Sigmoid colon (tissue), 7 donors: ENCODE results near the gene WWC2. TPM values are rescaled to one million over a fixed set of nuclear protein-coding genes. Genes with fewer than 3 reads are reported as not detected.
A peak's percentile ranks its signal among the peaks of the same experiment; 100 is the strongest.

Experiments used
- DNase-seq: peaks from one replicate; pipeline ENCODE4 v3.0.0-alpha.2; 2019
- H3K27ac ChIP-seq, 4 donors: fragments of 200-600 bp; sonication (generic); one replicate each; pipeline ENCODE4 v1.5.1; 2016 to 2019; ENCODE audit warnings: mild to moderate bottlenecking in 1 of 4
- H3K27me3 ChIP-seq, 3 donors: fragments of 200-600 bp; sonication (generic); one replicate each; pipeline ENCODE4 v1.5.1; 2019; ENCODE audit warnings: mild to moderate bottlenecking in 1 of 3
- H3K36me3 ChIP-seq, 4 donors: fragments of 200-600 bp; sonication (generic); one replicate each; pipeline ENCODE4 v1.5.1; 2016 to 2019
- H3K4me1 ChIP-seq, 4 donors: fragments of 200-600 bp; sonication (generic); one replicate each; pipeline ENCODE4 v1.5.1; 2017 to 2019
- H3K4me3 ChIP-seq, 4 donors: fragments of 200-600 bp; sonication (generic); one replicate each; pipeline ENCODE4 v1.5.1; 2017 to 2019; ENCODE audit warnings: mild to moderate bottlenecking in 2 of 4, moderate library complexity in 1 of 4
- H3K9me3 ChIP-seq, 4 donors: fragments of 200-600 bp in 3 of 4; sonication (generic) in 3 of 4; one replicate each; pipeline versions ENCODE4 v1.5.1 to v1.6.1; 2013 to 2019
- EP300 ChIP-seq, 4 donors: sonication (generic); formaldehyde crosslinking; IDR thresholded peaks; one replicate each; pipeline ENCODE4 v1.6.1; 2017; ENCODE audit warnings: antibody characterized with exemption in 4 of 4
- POLR2A ChIP-seq, 2 donors: fragments of 450-650 bp; IDR thresholded peaks; one replicate each; pipeline ENCODE4 v1.6.1; 2016; ENCODE audit warnings: antibody characterized with exemption in 2 of 2, mild to moderate bottlenecking in 2 of 2, moderate library complexity in 2 of 2
- POLR2AphosphoS5 ChIP-seq, 4 donors: sonication (generic); formaldehyde crosslinking; IDR thresholded peaks; one replicate each; pipeline ENCODE4 v1.6.1; 2017; ENCODE audit warnings: antibody characterized with exemption in 4 of 4
- WGBS, 2 donors: extraction: QIAGEN DNeasy Blood & Tissue Kit; methylation state at CpG; one replicate each; pipeline ENCODE4 v1.1.7; 2013; 5-methylcytosine and 5-hydroxymethylcytosine counted together
- intact Hi-C: fragments of 100-400 bp; cut with DNase I; formaldehyde crosslinking; loops from one replicate; pipeline ENCODE4 v1.15.1; 2023
- polyA plus RNA-seq, 3 donors: library from polyadenylated mRNA; stranded (reverse); fragments of 200-250 nt; gene quantifications; one replicate each; pipeline ENCODE4 v1.2.3, GENCODE V29; 2013
- total RNA-seq, 4 donors: library from RNA; depleted of rRNA; stranded (reverse); fragments of >200 nt; gene quantifications; one replicate each; pipeline ENCODE4 v1.1.0, GENCODE V29; 2016
- TF ChIP-seq, protein P1 (sequence below), 4 experiments: fragments of 450-650 bp in 3 of 4; fragments of 200-600 bp in 1 of 4; IDR thresholded peaks; one replicate each; pipeline ENCODE4 v1.5.1; 2016 to 2019; ENCODE audit warnings: antibody characterized with exemption in 4 of 4, mild to moderate bottlenecking in 3 of 4, moderate library complexity in 2 of 4
- donor health status: healthy with polysubstance abuse.
- donor health status: Bipolar disorder and iron deficiency.
- donor health status: healthy.

Gene WWC2
- total and polyA plus RNA-seq, 7 donors, result 1.2 to 53.5 (median 27.0) TPM

DNA sequence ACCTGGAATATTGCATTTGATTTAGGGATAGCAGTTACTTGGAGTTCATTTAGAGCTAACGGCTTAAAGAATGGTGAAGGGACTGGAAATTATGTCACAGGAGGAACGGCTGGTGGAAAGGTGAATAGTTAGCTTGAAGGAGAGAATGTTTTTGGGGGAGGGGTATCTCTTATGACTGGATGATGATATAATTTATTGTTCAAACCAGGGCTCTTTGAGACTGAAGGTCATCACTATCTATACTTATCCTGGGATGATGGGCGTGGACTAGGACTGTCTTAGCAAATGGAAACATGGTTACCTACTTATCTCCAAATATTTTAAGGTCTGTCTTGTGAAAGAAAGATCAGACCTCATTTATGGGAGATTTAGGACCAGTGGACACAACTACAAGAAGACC lies 30.1 kb downstream of the WWC2 start:
- no peak for DNase-seq
- H3K9me3 ChIP-seq, result no peaks in the 10 kb centered on the region
- intact Hi-C loops, result no loop called here
- H3K4me1 ChIP-seq, result peaks cover 0 to 66% (median 41%) of the 10 kb centered on the region in 4 donors
- H3K36me3 ChIP-seq, result no peaks in the 10 kb centered on the region
- no peaks in the 10 kb centered on the region for H3K27me3 ChIP-seq
- 89 to 92% methylated on average over 3 of the region's 3 CpGs for WGBS, 2 donors
- peak overlapping the region in 2 of 4 donors; percentile 68 to 70 for H3K27ac ChIP-seq
- H3K4me3 ChIP-seq, result no peak overlapping the region
- TF ChIP-seq POLR2AphosphoS5 (IDR thresholded peaks at IDR 0.05) (no peak), POLR2A (IDR thresholded peaks at IDR 0.05) (no peak), EP300 (IDR thresholded peaks at IDR 0.05) (no peak)
- TF ChIP-seq, protein P1, sequence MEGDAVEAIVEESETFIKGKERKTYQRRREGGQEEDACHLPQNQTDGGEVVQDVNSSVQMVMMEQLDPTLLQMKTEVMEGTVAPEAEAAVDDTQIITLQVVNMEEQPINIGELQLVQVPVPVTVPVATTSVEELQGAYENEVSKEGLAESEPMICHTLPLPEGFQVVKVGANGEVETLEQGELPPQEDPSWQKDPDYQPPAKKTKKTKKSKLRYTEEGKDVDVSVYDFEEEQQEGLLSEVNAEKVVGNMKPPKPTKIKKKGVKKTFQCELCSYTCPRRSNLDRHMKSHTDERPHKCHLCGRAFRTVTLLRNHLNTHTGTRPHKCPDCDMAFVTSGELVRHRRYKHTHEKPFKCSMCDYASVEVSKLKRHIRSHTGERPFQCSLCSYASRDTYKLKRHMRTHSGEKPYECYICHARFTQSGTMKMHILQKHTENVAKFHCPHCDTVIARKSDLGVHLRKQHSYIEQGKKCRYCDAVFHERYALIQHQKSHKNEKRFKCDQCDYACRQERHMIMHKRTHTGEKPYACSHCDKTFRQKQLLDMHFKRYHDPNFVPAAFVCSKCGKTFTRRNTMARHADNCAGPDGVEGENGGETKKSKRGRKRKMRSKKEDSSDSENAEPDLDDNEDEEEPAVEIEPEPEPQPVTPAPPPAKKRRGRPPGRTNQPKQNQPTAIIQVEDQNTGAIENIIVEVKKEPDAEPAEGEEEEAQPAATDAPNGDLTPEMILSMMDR (IDR thresholded peaks at IDR 0.05), result no peak

DNA sequence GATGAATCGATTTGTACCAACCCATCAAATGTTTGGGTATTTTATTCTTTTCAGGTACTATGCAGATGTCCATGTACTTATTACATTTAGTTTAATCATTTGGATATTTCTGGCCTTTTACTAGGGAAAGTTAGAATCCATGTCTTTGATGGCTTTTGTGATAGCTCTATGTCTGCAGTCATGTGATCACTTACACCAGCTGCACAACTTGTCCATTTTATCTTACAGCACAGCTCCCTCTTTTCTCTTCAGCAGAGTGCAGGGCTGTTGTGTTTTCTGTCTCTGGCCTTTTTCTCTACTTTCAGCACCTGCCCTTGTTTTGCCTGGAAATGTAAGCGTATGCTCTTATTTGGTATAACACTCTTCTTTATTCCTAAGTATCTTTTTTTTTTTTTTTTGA lies 30.6 kb downstream of the WWC2 start:
- TF ChIP-seq, protein P1 (IDR thresholded peaks at IDR 0.05), result no peak
- TF ChIP-seq POLR2AphosphoS5 (IDR thresholded peaks at IDR 0.05) (no peak), EP300 (IDR thresholded peaks at IDR 0.05) (no peak), POLR2A (IDR thresholded peaks at IDR 0.05) (no peak)
- DNase-seq, result no peak
- Histone ChIP-seq H3K4me1 (peaks cover 0 to 61% (median 39%) of the 10 kb centered on the region in 4 donors), H3K4me3 (no peak overlapping the region), H3K27ac (peak overlapping the region in 3 of 4 donors; percentile 51 to 70 (median 68)), H3K9me3 (no peaks in the 10 kb centered on the region), H3K27me3 (no peaks in the 10 kb centered on the region), H3K36me3 (no peaks in the 10 kb centered on the region)
- WGBS, 2 donors, result 94 to 95% methylated on average over 2 of the region's 2 CpGs
- intact Hi-C loops, result no loop called here

DNA sequence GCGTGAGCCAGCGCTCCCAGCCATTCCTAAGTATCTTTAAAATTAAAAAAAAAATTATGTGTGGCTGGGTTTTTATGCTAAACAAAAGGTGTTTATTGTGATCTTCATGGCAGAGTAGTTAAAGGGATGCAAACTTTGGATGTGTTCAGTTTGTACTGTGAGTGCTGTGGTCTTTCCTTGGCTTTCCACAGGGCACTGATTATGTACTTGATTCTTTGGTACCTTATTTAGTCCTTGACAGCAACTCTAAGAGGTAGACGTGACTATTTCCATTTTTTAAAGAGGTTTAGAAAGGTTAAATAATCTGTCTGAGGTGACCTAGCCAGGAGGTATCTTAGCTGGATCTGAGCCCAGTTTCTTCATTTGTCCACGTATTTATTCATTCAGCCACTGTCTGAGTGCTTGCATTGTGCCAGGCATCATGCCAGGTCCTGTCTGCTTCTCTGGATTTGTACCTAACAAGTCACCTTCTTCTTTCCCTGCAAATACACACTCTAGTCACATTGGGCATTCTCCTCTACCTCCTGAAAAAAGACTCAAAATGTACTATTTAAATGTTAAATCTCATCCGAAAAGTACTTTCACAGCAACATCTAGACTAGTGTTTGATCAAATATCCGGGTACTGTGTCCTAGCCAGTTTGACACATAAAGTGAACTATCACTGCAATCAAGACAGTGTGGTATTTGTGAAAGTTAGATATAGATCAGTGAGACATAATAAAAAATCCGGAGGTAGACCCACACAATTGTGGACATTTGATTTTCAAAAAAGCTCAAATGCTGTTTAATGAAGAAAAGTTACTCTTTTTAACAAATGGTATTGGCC lies 31.5 kb downstream of the WWC2 start:
- H3K4me1 ChIP-seq, result peaks cover 0 to 52% (median 33%) of the 10 kb centered on the region in 4 donors
- no peaks in the 10 kb centered on the region for H3K27me3 ChIP-seq
- no peaks in the 10 kb centered on the region for H3K9me3 ChIP-seq
- no peaks in the 10 kb centered on the region for H3K36me3 ChIP-seq
- WGBS, 2 donors, result 53 to 81% methylated on average over 7 of the region's 7 CpGs
- intact Hi-C loops, result no loop called here
- TF ChIP-seq EP300 (IDR thresholded peaks at IDR 0.05), result no peak
- TF ChIP-seq, protein P1 (IDR thresholded peaks at IDR 0.05), result no peak
- TF ChIP-seq POLR2A (IDR thresholded peaks at IDR 0.05), result no peak
- no peak for TF ChIP-seq POLR2AphosphoS5 (IDR thresholded peaks at IDR 0.05)
- H3K4me3 ChIP-seq, result no peak overlapping the region
- DNase-seq, result peak; percentile 74
- peak overlapping the region in 3 of 4 donors; percentile 51 to 70 (median 68) for H3K27ac ChIP-seq

DNA sequence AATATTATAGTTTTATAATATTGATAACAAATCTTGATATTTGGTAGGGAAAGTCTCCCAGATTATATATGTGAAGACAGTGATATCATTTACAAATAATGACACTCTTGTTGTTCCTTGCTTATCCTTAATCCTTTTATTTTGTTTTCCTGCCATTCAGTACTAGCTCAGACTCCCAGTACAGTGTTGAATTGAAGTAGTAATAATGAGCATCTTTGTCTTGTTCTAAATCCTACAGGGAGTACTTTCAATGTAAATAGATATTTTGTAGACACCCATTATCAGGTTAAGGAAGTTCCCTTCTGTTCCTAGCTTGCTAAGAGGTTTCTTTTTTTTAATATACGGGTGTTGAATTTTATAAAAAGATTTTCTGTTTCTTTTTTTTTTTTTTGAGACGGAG lies 33.0 kb downstream of the WWC2 start:
- H3K4me1 ChIP-seq, result peaks cover 0 to 39% (median 24%) of the 10 kb centered on the region in 4 donors
- TF ChIP-seq EP300 (IDR thresholded peaks at IDR 0.05) (no peak), POLR2AphosphoS5 (IDR thresholded peaks at IDR 0.05) (no peak), POLR2A (IDR thresholded peaks at IDR 0.05) (no peak)
- TF ChIP-seq, protein P1 (IDR thresholded peaks at IDR 0.05), result no peak

More for the DNA sequence above, 33.0 kb downstream of the WWC2 start:
- Histone ChIP-seq H3K27ac (no peak overlapping the region), H3K27me3 (no peaks in the 10 kb centered on the region), H3K4me3 (no peak overlapping the region), H3K36me3 (no peaks in the 10 kb centered on the region), H3K9me3 (no peaks in the 10 kb centered on the region)
- 92 to 94% methylated on average over 2 of the region's 2 CpGs for WGBS, 2 donors
- intact Hi-C loops, result no loop called here
- DNase-seq, result no peak
